OCI-LY3 (cell line): ENCODE measurements around the gene EXOSC10.
A peak's percentile ranks its signal among the peaks of the same experiment; 100 is the strongest.

Experiments used
- H2AFZ ChIP-seq: fragments of 200-600, 300-600 bp; shearing (Covaris generic); 2 replicates; pipeline ENCODE4 v1.6.0; 2014; ENCODE audit warnings: antibody characterized with exemption, low read depth, low read length
- H3K27ac ChIP-seq: fragments of 200-600, 300-600 bp; sonication (generic); 2 replicates; pipeline ENCODE4 v1.5.1; 2014; ENCODE audit warnings: mild to moderate bottlenecking, low read length, moderate library complexity, mixed read lengths
- H3K27me3 ChIP-seq: fragments of 200-600, 300-600 bp; sonication (generic); 2 replicates; pipeline ENCODE4 v1.6.1; 2014; ENCODE audit warnings: low read depth, low read length, mixed read lengths
- H3K36me3 ChIP-seq: fragments of 200-600, 300-600 bp; sonication (generic); replicated peaks from 2 replicates; pipeline ENCODE3; 2014; ENCODE audit warnings: low read depth, low read length, mixed read lengths
- H3K4me1 ChIP-seq: fragments of 300-600, 200-600 bp; sonication (generic); 2 replicates; pipeline ENCODE4 v1.6.1; 2014; ENCODE audit warnings: low read length, mixed read lengths
- H3K4me2 ChIP-seq: fragments of 200-600, 300-600 bp; sonication (generic); 2 replicates; pipeline ENCODE4 v1.6.1; 2014; ENCODE audit warnings: low read length, mixed read lengths
- H3K4me3 ChIP-seq: fragments of 300-600, 200-600 bp; sonication (generic); 2 replicates; pipeline ENCODE4 v1.5.1; 2014; ENCODE audit warnings: antibody characterized with exemption, mild to moderate bottlenecking, low read length, moderate library complexity
- H3K79me2 ChIP-seq: fragments of 300-600, 200-600 bp; shearing (Covaris generic); 2 replicates; pipeline ENCODE4 v1.6.1; 2014; ENCODE audit warnings: mild to moderate bottlenecking, low read length, mixed read lengths
- H3K9ac ChIP-seq: fragments of 300-600, 200-600 bp; shearing (Covaris generic); 2 replicates; pipeline ENCODE4 v1.6.0; 2014; ENCODE audit warnings: mild to moderate bottlenecking, low read length, moderate library complexity
- H3K9me3 ChIP-seq: fragments of 200-600, 300-600 bp; shearing (Covaris generic); 2 replicates; pipeline ENCODE4 v1.6.1; 2014; ENCODE audit warnings: low read length, mixed read lengths; ENCODE audit not compliant: insufficient read depth
- H4K20me1 ChIP-seq: fragments of 200-600, 300-600 bp; sonication (generic); 2 replicates; pipeline ENCODE4 v1.6.1; 2016; ENCODE audit warnings: low read length, mixed read lengths; ENCODE audit not compliant: insufficient read depth
- CTCF ChIP-seq: fragments of 200-600, 300-600 bp; sonication (generic); IDR thresholded peaks from 2 replicates; pipeline ENCODE4 v1.5.1; 2014; ENCODE audit warnings: antibody characterized with exemption, low read length, low read depth
- EZH2phosphoT487 ChIP-seq: fragments of 200-600 bp; shearing (Covaris generic); IDR thresholded peaks from 2 replicates; pipeline ENCODE4 v1.6.1; 2018; ENCODE audit warnings: antibody characterized with exemption, mixed run types, low read depth

EXOSC10 gene

GRCh38 chr1:11072216-11072917 lies 27.3 kb downstream of the EXOSC10 start:
- Histone ChIP-seq H3K27me3 (no peaks in the 10 kb centered on the region), H3K4me2 (peak overlapping the region; percentile 79), H3K9ac (no peak overlapping the region), H3K4me1 (peaks cover 24% of the 10 kb centered on the region), H4K20me1 (peaks cover 28% of the 10 kb centered on the region), H3K36me3 (peaks cover 53% of the 10 kb centered on the region), H2AFZ (no peak overlapping the region), H3K4me3 (peak overlapping the region; percentile 26; the same call in 1 of the 2 replicates), H3K9me3 (no peaks in the 10 kb centered on the region), H3K27ac (peak overlapping the region; percentile 8; the same call in 1 of the 2 replicates), H3K79me2 (no peaks in the 10 kb centered on the region)
- TF ChIP-seq CTCF: peak; percentile 37
- TF ChIP-seq EZH2phosphoT487: no peak

GRCh38 chr1:11071463-11072215 lies 28.0 kb downstream of the EXOSC10 start:
- Histone ChIP-seq H3K4me1 (peaks cover 24% of the 10 kb centered on the region), H3K4me2 (0 out of 2 replicates have a peak overlapping the region, but pooled peaks have one; percentile 79), H3K9me3 (no peaks in the 10 kb centered on the region), H3K27ac (no peak overlapping the region), H3K4me3 (no peak overlapping the region), H3K79me2 (no peaks in the 10 kb centered on the region), H4K20me1 (peaks cover 28% of the 10 kb centered on the region), H3K9ac (no peak overlapping the region), H3K27me3 (no peaks in the 10 kb centered on the region), H2AFZ (no peak overlapping the region), H3K36me3 (peaks cover 51% of the 10 kb centered on the region)
- no peak for TF ChIP-seq EZH2phosphoT487

- peaks cover 24% of the 10 kb centered on the region for H3K4me1 ChIP-seq
- H3K4me2 ChIP-seq: no peak overlapping the region
- peaks cover 28% of the 10 kb centered on the region for H4K20me1 ChIP-seq
- no peak overlapping the region for H2AFZ ChIP-seq
- H3K36me3 ChIP-seq: peaks cover 51% of the 10 kb centered on the region
- TF ChIP-seq EZH2phosphoT487: no peak
- no peak overlapping the region for H3K27ac ChIP-seq
- no peak overlapping the region for H3K4me3 ChIP-seq
- H3K79me2 ChIP-seq: no peaks in the 10 kb centered on the region
- no peaks in the 10 kb centered on the region for H3K27me3 ChIP-seq
- no peaks in the 10 kb centered on the region for H3K9me3 ChIP-seq
- H3K9ac ChIP-seq: no peak overlapping the region
These were observed 28.8 kb downstream of the EXOSC10 start for GRCh38 chr1:11070876-11071275.

- no peaks in the 10 kb centered on the region for H3K9me3 ChIP-seq
- no peak overlapping the region for H3K27ac ChIP-seq
- TF ChIP-seq CTCF (no peak), EZH2phosphoT487 (no peak)
- no peak overlapping the region for H3K4me3 ChIP-seq
- H3K79me2 ChIP-seq: no peaks in the 10 kb centered on the region
- H3K36me3 ChIP-seq: peaks cover 48% of the 10 kb centered on the region
- peaks cover 21% of the 10 kb centered on the region for H3K4me1 ChIP-seq
- H3K4me2 ChIP-seq: no peak overlapping the region
- H3K9ac ChIP-seq: no peak overlapping the region
- no peak overlapping the region for H2AFZ ChIP-seq
- peaks cover 24% of the 10 kb centered on the region for H4K20me1 ChIP-seq
- no peaks in the 10 kb centered on the region for H3K27me3 ChIP-seq
These were observed 30.8 kb downstream of the EXOSC10 start for GRCh38 chr1:11068600-11069473.
